Mononuclear cell (primary cell): ENCODE data around the gene HSPA9. TPM values are rescaled to one million over a fixed set of nuclear protein-coding genes. Genes with fewer than 3 reads are reported as not detected.

Source experiments
- H3K27me3 ChIP-seq: 2 replicates; pipeline ENCODE4 v1.6.0; 2011; ENCODE audit warnings: low read length, control low read depth; ENCODE audit not compliant: insufficient read depth
- H3K4me1 ChIP-seq: 2 replicates; pipeline ENCODE4 v1.5.1; 2011; ENCODE audit warnings: mild to moderate bottlenecking, low read length, control low read depth; ENCODE audit not compliant: insufficient read depth
- H3K4me3 ChIP-seq: 2 replicates; pipeline ENCODE4 v1.5.1; 2011; ENCODE audit warnings: mild to moderate bottlenecking, low read length, moderate library complexity
- H3K9me3 ChIP-seq: 2 replicates; pipeline ENCODE4 v1.5.1; 2011; ENCODE audit warnings: low read depth, mild to moderate bottlenecking, control low read depth, low read length
- total RNA-seq: library from RNA; depleted of rRNA; stranded (reverse); fragments of >200 nt; gene quantifications from one replicate; pipeline ENCODE4 v1.2.3, GENCODE V29; 2012

Gene HSPA9
- total RNA-seq, 1 donor, result 455 TPM

DNA sequence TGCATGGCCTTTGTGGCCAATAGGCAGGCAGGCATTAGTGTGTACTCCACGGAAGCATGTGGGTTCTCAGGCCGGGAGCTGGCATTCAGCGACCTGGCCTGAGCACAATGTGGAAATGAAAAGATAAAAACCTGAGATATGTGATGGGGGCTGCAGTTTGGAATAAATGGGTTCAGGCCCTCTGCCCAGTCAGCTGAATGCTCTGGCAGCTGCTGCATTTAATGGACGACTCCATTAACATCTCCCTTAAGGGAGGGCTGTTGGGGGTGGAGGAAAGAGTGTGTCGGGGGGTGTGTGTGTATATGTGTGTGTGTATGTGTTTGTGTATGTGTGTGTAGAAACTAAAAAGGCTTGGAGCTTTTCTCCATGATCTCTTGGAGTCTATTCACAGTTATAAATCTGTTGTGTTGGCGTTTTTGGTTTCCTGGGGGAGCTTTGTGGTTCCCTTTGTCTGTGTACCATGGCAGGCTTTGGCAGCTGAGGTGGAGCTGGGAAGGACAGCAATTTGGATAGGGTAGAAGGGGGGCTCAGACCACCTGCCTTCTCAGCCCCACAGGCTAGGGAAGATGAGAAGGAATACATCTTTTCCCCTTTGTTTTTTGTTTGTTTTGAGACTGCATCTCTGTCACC, 27.3 kb upstream of the HSPA9 start:
- H3K4me1 ChIP-seq, result peaks cover 16% of the 10 kb centered on the region

DNA sequence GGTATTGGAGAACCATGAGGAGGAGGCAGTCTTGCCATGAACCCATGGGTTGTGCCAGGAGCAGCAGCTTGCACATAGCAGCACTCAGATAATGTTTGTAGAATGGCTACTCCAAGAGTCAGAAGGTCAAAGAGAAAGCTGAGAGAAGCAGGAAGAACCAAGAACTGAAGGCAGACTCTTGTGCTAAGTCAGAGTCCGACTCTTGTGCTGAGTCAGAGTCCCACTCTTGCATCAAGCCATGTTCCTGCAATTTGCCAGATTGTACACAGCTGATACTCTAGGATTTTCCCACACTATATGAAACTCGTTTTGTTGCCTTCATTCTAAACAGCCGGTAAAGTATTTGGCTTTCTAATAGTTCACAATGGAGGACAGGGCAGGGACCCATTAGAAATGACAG, 26.2 kb upstream of the HSPA9 start:
- Histone ChIP-seq H3K4me1 (peaks cover 16% of the 10 kb centered on the region), H3K4me3 (no peak overlapping the region), H3K27me3 (no peaks in the 10 kb centered on the region), H3K9me3 (no peaks in the 10 kb centered on the region)

More for the DNA sequence above, 27.3 kb upstream of the HSPA9 start:
- no peaks in the 10 kb centered on the region for H3K27me3 ChIP-seq
- no peak overlapping the region for H3K4me3 ChIP-seq
- no peaks in the 10 kb centered on the region for H3K9me3 ChIP-seq

DNA sequence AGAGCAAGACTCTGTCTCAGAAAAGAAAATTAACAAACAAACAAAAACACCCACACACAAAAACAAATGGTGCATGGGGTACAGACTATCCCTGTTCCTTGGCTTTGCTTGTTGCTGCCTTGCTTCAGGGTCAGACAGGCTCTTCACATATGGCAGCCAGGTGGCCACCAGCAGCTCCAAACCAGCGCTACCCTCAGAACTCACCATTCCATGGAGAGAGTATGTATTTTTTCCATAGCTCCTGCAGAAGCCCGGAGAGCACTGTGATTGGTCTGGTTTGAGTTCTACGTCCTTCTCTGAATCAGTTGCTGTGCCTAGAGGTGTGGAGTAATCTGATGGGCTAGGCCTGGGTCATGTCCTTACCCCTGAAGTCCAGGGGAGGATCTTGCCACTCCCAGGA, 25.2 kb upstream of the HSPA9 start:
- Histone ChIP-seq H3K9me3 (no peaks in the 10 kb centered on the region), H3K4me1 (peaks cover 11% of the 10 kb centered on the region), H3K4me3 (no peak overlapping the region), H3K27me3 (no peaks in the 10 kb centered on the region)

DNA sequence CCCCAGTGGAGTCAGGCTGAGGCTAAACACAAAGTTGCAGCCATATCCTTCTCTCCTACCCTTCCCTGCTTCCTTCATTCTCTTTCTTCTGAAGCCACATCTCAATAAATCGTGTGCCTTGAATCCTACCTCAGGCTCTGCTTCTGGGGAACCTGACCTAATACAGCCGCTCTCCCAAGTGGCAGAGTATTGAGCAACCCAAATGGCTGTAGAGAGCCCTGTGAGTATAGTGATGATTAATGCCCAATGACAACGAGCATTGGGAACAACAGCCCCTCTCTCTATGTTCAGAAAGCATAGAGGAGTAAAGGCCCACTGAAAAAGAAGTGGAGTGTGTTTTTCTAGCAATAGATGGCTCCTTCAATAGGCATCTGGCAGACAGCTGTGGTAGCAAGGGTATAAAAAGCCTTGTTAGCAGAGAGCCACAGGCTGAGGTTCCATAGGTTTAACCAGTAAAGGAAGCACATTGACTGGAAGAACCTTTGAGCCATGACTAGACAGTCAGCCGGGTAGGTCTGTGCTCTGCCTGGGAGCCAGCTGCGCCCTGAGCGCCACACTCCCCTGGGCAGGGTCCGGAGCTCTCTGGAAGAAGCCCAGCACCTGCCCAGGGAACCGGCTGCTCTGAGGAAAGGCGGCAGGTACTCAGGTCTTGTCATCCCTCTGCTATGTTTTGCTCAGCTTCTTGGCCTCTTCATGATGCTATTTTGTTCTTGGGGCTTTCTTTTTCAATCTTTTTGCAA, 22.6 kb upstream of the HSPA9 start:
- Histone ChIP-seq H3K27me3 (no peaks in the 10 kb centered on the region), H3K9me3 (no peaks in the 10 kb centered on the region), H3K4me1 (peaks cover 5% of the 10 kb centered on the region), H3K4me3 (no peak overlapping the region)

DNA sequence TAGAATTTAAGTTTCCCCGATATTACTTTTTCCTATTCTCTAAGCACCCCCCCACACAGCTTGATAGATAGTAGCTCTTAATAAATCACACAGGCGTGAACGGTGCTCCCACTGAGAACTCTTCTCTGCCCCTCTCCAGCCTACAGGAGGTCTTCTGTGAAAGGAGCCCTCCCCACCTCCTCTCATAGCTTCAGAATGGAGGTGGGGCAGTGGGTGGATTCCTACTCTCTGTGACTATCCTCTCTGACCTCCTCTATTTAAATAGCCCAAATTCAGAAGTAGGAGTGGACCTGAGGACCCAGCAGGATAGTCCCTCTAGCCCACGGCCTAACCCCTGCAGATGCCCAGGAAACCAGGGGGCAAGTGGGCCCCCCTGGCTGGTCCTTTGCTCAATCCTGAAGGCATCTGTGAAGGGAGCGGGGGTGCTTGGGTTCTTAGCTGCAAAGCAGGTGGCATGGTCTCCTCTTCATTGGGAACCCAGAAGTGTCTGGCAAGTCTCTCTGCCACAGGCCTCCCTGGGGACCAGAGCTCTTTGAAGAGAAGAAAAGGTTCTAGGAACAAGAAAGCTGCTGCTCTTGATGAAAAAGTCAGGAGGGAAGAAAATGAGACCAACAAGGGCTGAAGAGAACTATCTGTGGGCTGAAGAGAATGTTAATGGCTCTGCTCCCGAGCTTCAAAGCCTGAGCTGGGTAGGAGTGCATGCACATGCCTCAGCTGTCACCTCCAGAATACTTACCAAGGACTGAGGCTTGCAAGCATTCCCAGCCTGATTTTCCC, 21.1 kb upstream of the HSPA9 start:
- Histone ChIP-seq H3K9me3 (no peaks in the 10 kb centered on the region), H3K27me3 (no peaks in the 10 kb centered on the region), H3K4me1 (peaks cover under 1% of the 10 kb centered on the region)

DNA sequence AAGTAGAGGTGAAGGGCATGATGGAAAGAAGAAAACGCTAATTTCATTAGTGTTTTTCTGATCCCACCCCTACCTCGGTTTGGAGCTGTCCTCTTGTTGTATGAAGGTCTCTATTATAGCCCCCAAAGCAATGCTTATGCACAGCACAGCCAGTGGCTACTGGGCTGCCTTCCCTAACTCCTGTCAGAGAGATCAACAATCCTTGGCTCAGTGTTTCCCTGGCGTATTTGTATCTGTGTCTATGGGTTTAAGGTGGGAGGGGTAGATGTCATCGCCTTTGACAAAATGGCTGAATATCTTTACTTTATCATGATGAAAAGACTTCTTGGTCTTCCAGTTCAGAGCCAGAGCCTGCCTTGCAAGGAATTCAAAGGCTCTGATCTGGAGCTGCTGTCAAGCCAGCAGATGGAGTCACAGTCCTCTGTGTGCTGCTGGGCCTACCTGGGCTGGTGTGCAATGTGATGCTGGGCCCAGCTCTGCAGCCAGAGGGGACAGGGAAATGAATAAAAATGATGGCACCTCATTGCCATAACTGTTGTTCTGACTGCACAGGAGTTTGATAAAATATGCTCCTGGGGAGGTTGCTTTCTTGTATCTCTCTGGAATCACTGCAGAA, 20.1 kb upstream of the HSPA9 start:
- Histone ChIP-seq H3K4me1 (no peaks in the 10 kb centered on the region), H3K27me3 (no peaks in the 10 kb centered on the region), H3K9me3 (no peaks in the 10 kb centered on the region), H3K4me3 (no peak overlapping the region)

More for the DNA sequence above, 21.1 kb upstream of the HSPA9 start:
- H3K4me3 ChIP-seq, result no peak overlapping the region

DNA sequence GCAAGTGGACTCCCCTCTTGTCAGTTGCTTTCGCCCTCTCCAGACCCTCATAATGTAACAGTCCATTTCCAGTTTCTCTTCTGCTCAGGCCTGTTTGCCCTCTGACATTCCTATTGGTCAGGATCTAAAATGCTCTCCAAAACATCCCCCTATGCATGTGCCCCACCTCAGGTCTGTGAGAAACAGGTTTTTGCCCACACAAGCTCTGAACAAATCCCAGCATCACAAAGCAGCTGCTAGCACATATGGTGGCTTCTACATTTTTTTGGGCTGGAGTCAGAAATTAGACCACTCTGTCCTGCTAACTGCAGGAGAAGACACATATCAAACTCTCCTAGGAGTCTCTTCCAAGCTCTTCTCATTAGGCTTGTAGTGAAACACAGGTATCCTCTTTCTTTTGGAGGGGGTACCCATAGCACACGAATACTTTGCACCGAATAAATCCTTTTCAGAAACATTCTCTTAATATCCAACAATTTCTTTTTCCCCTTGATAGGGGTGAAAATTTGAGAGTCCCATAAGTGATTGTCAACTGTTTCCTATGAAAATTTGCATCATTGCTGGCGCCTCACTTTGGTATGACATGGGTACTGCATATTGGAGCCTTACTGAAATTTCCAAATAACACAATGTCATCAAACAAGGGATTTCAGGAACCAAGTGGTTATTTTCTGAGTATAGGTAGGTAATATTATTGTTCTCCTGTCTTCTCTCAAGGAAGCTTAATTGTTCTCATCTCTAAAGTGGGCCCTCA, 19.3 kb upstream of the HSPA9 start:
- Histone ChIP-seq H3K4me1 (no peaks in the 10 kb centered on the region), H3K4me3 (no peak overlapping the region), H3K27me3 (no peaks in the 10 kb centered on the region), H3K9me3 (no peaks in the 10 kb centered on the region)

DNA sequence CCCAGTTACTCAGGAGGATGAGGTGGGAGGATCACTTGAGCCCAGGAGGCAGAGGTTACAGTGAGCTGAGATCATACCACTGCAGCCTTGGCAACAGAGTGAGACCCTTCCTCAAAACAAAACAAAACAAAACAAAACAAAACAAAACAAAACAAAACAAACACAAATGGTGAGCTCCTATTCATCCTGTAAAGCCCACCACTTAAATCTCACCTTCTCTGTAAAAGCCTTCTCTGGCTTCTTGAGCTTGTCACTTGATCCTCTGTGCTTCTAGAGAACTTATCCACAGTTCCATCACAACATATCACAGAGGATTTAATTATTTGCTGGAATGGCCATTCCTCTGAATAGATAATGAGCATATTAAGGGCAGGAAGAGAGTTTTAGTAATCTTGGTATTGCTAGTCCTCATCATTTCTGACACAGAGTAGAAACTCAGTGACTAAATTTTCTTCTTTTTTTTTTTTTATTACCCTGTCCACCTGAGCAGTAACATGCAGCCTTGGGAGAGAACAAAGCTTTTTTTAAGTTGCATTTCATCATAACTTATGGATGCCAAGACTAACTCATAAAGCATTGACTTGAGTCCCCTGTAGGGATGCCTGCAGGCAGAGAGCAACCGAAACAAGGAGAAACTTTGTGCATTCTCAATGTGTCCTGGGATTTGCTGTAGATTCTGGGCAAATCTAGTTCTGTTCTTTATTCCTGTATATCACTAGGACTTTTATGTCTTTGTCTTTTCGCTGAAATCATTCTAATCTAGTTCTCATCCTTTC, 13.0 kb upstream of the HSPA9 start:
- Histone ChIP-seq H3K9me3 (no peaks in the 10 kb centered on the region), H3K27me3 (no peaks in the 10 kb centered on the region), H3K4me3 (no peak overlapping the region), H3K4me1 (no peaks in the 10 kb centered on the region)

DNA sequence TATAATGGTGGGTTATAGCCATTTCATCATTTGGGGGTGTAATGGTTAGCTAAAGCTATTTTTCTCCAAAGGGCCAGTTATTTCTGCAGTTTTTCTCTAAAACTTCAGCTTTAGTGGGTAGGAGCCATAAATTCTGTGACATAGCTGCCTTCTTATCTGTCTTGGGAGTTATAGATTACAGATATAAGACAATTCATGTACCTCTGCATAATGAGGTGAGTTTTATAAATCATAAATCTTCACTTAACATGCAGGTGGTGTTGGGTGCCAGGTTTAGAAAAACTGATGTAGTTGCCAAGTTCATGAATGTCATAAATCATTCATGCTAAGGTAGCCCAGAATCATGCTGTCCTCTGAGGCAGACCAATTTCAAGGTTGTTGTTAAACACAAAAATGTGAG, 10.0 kb upstream of the HSPA9 start:
- Histone ChIP-seq H3K27me3 (no peaks in the 10 kb centered on the region), H3K4me1 (no peaks in the 10 kb centered on the region), H3K9me3 (no peaks in the 10 kb centered on the region)

DNA sequence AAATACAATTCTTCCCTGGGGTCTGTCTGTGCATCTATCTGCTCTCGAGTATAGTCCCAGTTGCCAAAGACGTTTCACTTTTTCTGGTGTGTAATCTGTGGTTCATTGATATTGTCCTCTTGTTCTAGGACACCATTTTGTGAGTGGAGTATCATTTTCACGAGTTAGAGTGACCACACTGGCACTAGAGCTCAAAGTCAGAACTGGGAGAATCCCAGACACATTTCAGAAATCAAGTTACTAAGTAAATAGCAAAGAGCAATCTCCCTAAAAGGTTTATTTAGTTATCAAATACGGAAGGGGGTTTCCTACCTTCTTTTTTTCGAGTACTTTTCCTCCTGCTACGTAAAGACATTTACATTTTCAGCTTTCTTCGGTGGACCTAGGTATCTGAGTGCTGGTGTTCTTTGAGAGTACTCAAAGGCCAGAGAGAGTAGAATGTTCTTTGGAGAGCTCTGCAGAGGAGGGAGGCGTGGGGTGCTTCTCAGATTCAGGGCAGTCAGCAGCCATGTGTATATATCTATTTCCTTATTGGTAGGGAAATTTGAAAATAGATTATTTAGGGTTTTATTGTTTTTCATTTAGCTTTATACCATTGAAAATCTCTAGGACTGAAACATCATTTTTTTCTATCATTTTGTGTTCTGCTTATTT, 8.9 kb upstream of the HSPA9 start:
- Histone ChIP-seq H3K4me3 (no peak overlapping the region), H3K9me3 (no peaks in the 10 kb centered on the region), H3K4me1 (peaks cover 4% of the 10 kb centered on the region), H3K27me3 (no peaks in the 10 kb centered on the region)

More for the DNA sequence above, 10.0 kb upstream of the HSPA9 start:
- H3K4me3 ChIP-seq, result no peak overlapping the region

DNA sequence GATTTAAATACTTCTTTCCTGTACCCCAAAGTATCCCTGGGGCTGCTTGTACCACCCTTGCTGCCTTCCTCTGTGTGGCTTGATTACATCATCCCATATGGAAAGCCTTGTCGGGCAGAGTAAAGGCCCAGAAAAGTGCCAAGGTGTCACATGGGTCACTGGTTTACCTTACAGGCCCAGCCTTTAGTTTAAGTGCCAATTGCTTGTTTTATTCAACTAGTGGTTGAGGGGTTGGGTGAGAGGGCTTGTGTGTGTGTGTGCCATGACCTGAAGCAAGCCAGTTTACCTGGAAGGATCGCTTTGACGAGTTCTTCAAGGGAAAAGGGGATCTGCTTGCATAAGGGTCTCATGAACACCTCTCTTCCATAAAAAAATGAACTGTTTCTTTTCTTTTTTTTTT, 7.8 kb upstream of the HSPA9 start:
- H3K9me3 ChIP-seq, result no peaks in the 10 kb centered on the region
- no peak overlapping the region for H3K4me3 ChIP-seq
- H3K4me1 ChIP-seq, result peaks cover 6% of the 10 kb centered on the region
- no peaks in the 10 kb centered on the region for H3K27me3 ChIP-seq

DNA sequence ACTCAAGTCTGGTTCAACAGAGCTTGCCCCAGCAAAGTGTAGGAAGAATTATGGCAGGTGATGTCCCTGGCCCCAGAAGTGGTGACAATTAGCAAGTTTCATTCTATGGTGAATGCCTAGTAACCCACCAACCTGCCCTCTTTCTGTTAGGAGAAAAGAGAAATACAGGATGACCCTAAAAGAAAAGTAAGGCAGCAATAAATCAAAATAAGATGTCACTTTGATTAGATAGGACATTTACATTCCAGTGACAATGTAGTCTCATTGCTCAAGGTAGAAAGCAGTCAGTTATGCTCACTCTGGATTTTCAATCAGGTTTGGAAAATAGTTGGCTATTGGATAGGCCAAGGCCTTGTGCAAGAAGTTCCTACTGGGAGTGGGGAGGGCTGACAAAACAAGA, 5.6 kb upstream of the HSPA9 start:
- H3K4me3 ChIP-seq, result no peak overlapping the region
- peaks cover 11% of the 10 kb centered on the region for H3K4me1 ChIP-seq
- H3K27me3 ChIP-seq, result no peaks in the 10 kb centered on the region
- no peaks in the 10 kb centered on the region for H3K9me3 ChIP-seq

DNA sequence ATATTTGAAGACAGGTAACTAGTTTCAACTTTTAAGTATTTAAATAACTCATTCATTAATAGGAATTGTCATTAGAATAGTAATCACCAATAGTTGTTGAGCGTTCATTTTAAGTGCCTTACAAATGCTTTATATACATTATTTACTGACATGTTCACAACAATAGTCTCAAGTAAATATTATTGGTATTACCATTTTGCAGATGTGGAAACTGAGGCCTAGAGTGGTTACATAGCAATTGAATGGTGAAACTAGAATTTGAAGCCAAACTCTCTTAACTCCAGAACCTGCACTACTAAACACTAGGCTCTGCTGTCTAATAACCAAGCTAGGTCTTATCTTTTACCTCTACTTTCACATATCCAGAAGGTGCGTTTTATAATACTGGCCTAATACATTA, 4.8 kb upstream of the HSPA9 start:
- Histone ChIP-seq H3K4me1 (peaks cover 11% of the 10 kb centered on the region), H3K9me3 (no peaks in the 10 kb centered on the region), H3K4me3 (no peak overlapping the region), H3K27me3 (no peaks in the 10 kb centered on the region)

DNA sequence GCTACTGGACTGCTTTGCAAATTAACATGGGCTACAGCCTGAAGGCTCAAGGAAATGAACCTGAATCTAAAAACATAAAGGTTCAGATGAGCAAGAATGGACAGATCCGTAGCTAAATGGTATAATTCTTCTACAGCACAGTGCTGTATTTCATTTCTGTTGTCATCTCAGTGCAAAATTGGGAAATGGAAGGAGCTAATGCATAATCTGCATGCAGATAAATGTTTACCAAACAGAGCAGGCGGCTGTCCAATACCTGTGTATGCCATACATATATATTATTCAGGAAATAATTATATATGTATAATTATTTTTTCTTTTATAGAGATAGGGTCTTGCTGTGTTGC, 4.3 kb upstream of the HSPA9 start:
- Histone ChIP-seq H3K27me3 (no peaks in the 10 kb centered on the region), H3K4me1 (peaks cover 11% of the 10 kb centered on the region), H3K9me3 (no peaks in the 10 kb centered on the region), H3K4me3 (no peak overlapping the region)
